ENCODE measurements around the gene USP3.

GRCh38 chr15:63588826-63589225, 84.4 kb downstream of the USP3 start:
- TF ChIP-seq CTCF (conservative IDR thresholded peaks at IDR 0.05 in 1 of 2, IDR thresholded peaks at IDR 0.05 in 1 of 2; ENCODE audit: low read depth in 1 of 2, low read length in 2 of 2) = no peak
- TF ChIP-seq EZH2 (IDR thresholded peaks at IDR 0.05; ENCODE audit: low read length, missing control alignments) = no peak
